HG03060 (cell line): ENCODE results near the gene SEZ6.

Experiments
- ATAC-seq: cut with Tn5 transposase; IDR thresholded peaks from one replicate; pipeline ENCODE4 v1.9.1; 2021; ENCODE audit warnings: low read depth, moderate number of reproducible peaks; ENCODE audit not compliant: unreplicated experiment

The SEZ6 gene

GRCh38 chr17:29004081-29004692 is 1.6 kb downstream of the SEZ6 start:
- no peak for ATAC-seq

GRCh38 chr17:29003289-29003688 is 2.5 kb downstream of the SEZ6 start:
- ATAC-seq = no peak

GRCh38 chr17:29002811-29003210 is 3.0 kb downstream of the SEZ6 start:
- ATAC-seq = no peak

- no peak for ATAC-seq
Measured at GRCh38 chr17:29000973-29001372, 4.9 kb downstream of the SEZ6 start.

- no peak for ATAC-seq
Measured at GRCh38 chr17:28999206-28999605, 6.6 kb downstream of the SEZ6 start.

- ATAC-seq = no peak
Measured at GRCh38 chr17:28997806-28998205, 8.0 kb downstream of the SEZ6 start.

GRCh38 chr17:28996554-28997096 is 9.2 kb downstream of the SEZ6 start:
- ATAC-seq = no peak

- no peak for ATAC-seq
Measured at GRCh38 chr17:28993645-28994426, 12.0 kb downstream of the SEZ6 start.

- no peak for ATAC-seq
Measured at GRCh38 chr17:28992625-28993600, 12.9 kb downstream of the SEZ6 start.

- ATAC-seq = no peak
Measured at GRCh38 chr17:28992185-28992584, 13.6 kb downstream of the SEZ6 start.

- ATAC-seq = no peak
Measured at GRCh38 chr17:28991779-28992178, 14.1 kb downstream of the SEZ6 start.

GRCh38 chr17:28989028-28989427 is 16.8 kb downstream of the SEZ6 start:
- no peak for ATAC-seq

- no peak for ATAC-seq
Measured at GRCh38 chr17:28988475-28988874, 17.4 kb downstream of the SEZ6 start.

GRCh38 chr17:28986714-28987655 is 18.8 kb downstream of the SEZ6 start:
- ATAC-seq = no peak

- ATAC-seq = no peak
Measured at GRCh38 chr17:28985950-28986713, 19.7 kb downstream of the SEZ6 start.

- ATAC-seq = no peak
Measured at GRCh38 chr17:28983286-28984230, 22.3 kb downstream of the SEZ6 start.

- no peak for ATAC-seq
Measured at GRCh38 chr17:28982131-28982793, 23.6 kb downstream of the SEZ6 start.
